Uterus (tissue), 4 donors: Measurements from ENCODE around the gene BICRAL. TPM values are rescaled to one million over a fixed set of nuclear protein-coding genes. Genes with fewer than 3 reads are reported as not detected.

Source experiments
- DNase-seq, 2 donors: peaks; one replicate each; pipeline ENCODE4 v3.0.0-alpha.2; 2019 to 2020
- H3K27ac ChIP-seq, 2 donors: fragments of 200-600 bp; sonication (generic); 1 replicate in 1 of 2; 2 replicates in 1 of 2; pipeline ENCODE4 v1.5.1; 2016 to 2018
- H3K27me3 ChIP-seq, 2 donors: fragments of 200-600 bp; sonication (generic); one replicate each; pipeline ENCODE4 v1.5.1; 2018 to 2019; ENCODE audit warnings: control low read depth in 1 of 2
- H3K36me3 ChIP-seq, 2 donors: fragments of 200-600 bp; sonication (generic); one replicate each; pipeline ENCODE4 v1.5.1; 2019; ENCODE audit warnings: control low read depth in 1 of 2
- H3K4me1 ChIP-seq, 2 donors: fragments of 200-600 bp; sonication (generic); one replicate each; pipeline ENCODE4 v1.5.1; 2018 to 2019; ENCODE audit warnings: control low read depth in 1 of 2
- H3K4me3 ChIP-seq, 2 donors: fragments of 200-600 bp; sonication (generic); 1 replicate in 1 of 2; 2 replicates in 1 of 2; pipeline ENCODE4 v1.5.1; 2018 to 2019; ENCODE audit warnings: mild to moderate bottlenecking in 1 of 2
- H3K9me3 ChIP-seq, 2 donors: fragments of 200-600 bp; sonication (generic); one replicate each; pipeline ENCODE4 v1.5.1; 2019; ENCODE audit warnings: control low read depth in 1 of 2
- POLR2A ChIP-seq, 2 donors: fragments of 450-650 bp; IDR thresholded peaks; one replicate each; pipeline ENCODE4 v1.6.1; 2016; ENCODE audit warnings: antibody characterized with exemption in 2 of 2, mild to moderate bottlenecking in 1 of 2, moderate library complexity in 1 of 2
- intact Hi-C: fragments of 100-400 bp; cut with DNase I; formaldehyde crosslinking; loops from one replicate; pipeline ENCODE4 v1.15.1; 2023; ENCODE audit warnings: low total_unique reads
- total RNA-seq, 4 donors: library from RNA; depleted of rRNA in 3 of 4; stranded (reverse); fragments of >200 nt in 3 of 4; gene quantifications; one replicate each; pipeline versions ENCODE4 v1.1.0 to v1.2.4, GENCODE V29; 2014 to 2023
- TF ChIP-seq, protein P1 (sequence below), 4 experiments: fragments of 200-600 bp in 2 of 4; fragments of 450-650 bp in 2 of 4; sonication (generic) in 2 of 4; IDR thresholded peaks; one replicate each; pipeline ENCODE4 v1.5.1; 2016 to 2019; ENCODE audit warnings: antibody characterized with exemption in 4 of 4, mild to moderate bottlenecking in 2 of 4, moderate library complexity in 1 of 4
- donor health status: DM: yes; HTN: yes; CAD: no.

Gene BICRAL
- total RNA-seq, 4 donors from 2014 or later, result 7.4 to 35.3 (median 18.2) TPM

DNA sequence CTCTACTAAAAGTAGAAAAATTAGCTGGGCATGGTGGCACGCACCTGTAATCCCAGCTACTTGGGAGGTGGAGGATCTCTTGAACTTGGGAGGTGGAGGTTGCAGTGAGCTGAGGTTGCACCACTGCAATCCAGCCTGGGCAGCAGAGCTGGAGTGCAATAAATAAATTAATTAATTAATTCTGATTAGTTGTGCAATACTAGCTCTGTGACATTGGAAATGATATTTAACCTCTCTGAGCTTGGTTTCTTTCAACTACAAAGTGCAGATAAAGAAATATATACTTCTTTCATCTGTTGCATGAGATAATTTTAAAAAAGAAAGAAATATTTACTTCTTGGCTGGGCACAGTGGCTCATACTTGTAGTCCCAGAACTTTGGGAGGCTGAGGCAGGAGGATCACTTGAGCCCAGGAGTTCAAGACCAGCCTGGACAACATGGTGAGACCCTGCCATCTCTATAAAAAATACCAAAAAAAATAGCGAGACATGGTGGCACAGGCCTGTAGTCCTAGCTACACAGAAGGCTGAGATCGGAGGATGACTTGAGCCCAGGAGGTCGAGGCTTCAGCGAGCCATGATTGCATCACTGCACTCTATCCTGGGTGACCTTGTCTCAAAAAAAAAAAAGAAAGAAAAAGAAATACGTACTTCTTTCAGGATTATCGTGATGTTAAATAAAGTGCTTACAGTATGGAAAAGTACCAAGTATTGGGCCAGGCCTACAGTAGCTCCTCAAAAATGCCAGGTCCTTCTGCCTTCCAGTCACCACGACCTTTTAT, 20.4 kb upstream of the BICRAL start:
- TF ChIP-seq POLR2A (IDR thresholded peaks at IDR 0.05), result no peak
- TF ChIP-seq, protein P1, sequence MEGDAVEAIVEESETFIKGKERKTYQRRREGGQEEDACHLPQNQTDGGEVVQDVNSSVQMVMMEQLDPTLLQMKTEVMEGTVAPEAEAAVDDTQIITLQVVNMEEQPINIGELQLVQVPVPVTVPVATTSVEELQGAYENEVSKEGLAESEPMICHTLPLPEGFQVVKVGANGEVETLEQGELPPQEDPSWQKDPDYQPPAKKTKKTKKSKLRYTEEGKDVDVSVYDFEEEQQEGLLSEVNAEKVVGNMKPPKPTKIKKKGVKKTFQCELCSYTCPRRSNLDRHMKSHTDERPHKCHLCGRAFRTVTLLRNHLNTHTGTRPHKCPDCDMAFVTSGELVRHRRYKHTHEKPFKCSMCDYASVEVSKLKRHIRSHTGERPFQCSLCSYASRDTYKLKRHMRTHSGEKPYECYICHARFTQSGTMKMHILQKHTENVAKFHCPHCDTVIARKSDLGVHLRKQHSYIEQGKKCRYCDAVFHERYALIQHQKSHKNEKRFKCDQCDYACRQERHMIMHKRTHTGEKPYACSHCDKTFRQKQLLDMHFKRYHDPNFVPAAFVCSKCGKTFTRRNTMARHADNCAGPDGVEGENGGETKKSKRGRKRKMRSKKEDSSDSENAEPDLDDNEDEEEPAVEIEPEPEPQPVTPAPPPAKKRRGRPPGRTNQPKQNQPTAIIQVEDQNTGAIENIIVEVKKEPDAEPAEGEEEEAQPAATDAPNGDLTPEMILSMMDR (IDR thresholded peaks at IDR 0.05), result no peak
- no peaks in the 10 kb centered on the region for H3K36me3 ChIP-seq
- H3K27me3 ChIP-seq, result no peaks in the 10 kb centered on the region
- H3K9me3 ChIP-seq, result no peaks in the 10 kb centered on the region
- H3K4me3 ChIP-seq, result no peak overlapping the region
- no peaks in the 10 kb centered on the region for H3K4me1 ChIP-seq
- intact Hi-C loops, result no loop called here
- no peak overlapping the region for H3K27ac ChIP-seq
- no peak for DNase-seq

DNA sequence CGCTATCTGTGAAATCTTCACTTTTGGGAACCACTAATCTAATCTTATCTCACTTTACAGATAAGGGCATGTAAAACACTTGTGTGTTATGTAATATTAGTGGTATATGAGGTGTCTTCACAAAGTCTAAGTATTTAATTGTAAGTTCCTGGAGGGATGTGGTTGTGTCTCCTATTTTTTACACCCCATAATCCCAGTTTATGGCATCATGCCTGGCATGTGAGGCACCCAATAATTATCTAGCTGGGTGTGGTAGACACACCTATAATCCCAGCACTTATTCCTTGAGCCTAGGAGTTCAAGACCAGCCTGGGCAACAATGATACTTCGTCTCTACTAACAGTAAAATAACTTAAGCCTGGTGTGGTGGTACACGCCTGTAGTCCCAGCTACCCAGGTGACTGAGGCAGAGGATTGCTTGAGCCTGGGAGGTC, 19.4 kb upstream of the BICRAL start:
- TF ChIP-seq POLR2A (IDR thresholded peaks at IDR 0.05), result no peak
- TF ChIP-seq, protein P1 (IDR thresholded peaks at IDR 0.05), result no peak
- H3K4me1 ChIP-seq, result no peaks in the 10 kb centered on the region
- intact Hi-C loops, result no loop called here
- no peaks in the 10 kb centered on the region for H3K27me3 ChIP-seq
- no peaks in the 10 kb centered on the region for H3K9me3 ChIP-seq
- no peaks in the 10 kb centered on the region for H3K36me3 ChIP-seq
- no peak overlapping the region for H3K27ac ChIP-seq
- no peak overlapping the region for H3K4me3 ChIP-seq
- DNase-seq, result no peak

- Histone ChIP-seq H3K27ac (no peak overlapping the region), H3K27me3 (no peaks in the 10 kb centered on the region), H3K9me3 (no peaks in the 10 kb centered on the region), H3K36me3 (no peaks in the 10 kb centered on the region), H3K4me3 (no peak overlapping the region), H3K4me1 (no peaks in the 10 kb centered on the region)
- DNase-seq, result no peak
- intact Hi-C loops, result no loop called here
- TF ChIP-seq, protein P1 (IDR thresholded peaks at IDR 0.05), result no peak
- no peak for TF ChIP-seq POLR2A (IDR thresholded peaks at IDR 0.05)
These were observed 18.9 kb upstream of the BICRAL start for GRCh38 chr6:42762950-42763349.

- intact Hi-C loops, result no loop called here
- DNase-seq, result no peak
- H3K36me3 ChIP-seq, result no peaks in the 10 kb centered on the region
- no peaks in the 10 kb centered on the region for H3K27me3 ChIP-seq
- TF ChIP-seq, protein P1 (IDR thresholded peaks at IDR 0.05), result no peak
- no peak for TF ChIP-seq POLR2A (IDR thresholded peaks at IDR 0.05)
- no peaks in the 10 kb centered on the region for H3K9me3 ChIP-seq
- H3K4me1 ChIP-seq, result no peaks in the 10 kb centered on the region
- H3K4me3 ChIP-seq, result no peak overlapping the region
- H3K27ac ChIP-seq, result no peak overlapping the region
These were observed 16.8 kb upstream of the BICRAL start for GRCh38 chr6:42764911-42765648.

DNA sequence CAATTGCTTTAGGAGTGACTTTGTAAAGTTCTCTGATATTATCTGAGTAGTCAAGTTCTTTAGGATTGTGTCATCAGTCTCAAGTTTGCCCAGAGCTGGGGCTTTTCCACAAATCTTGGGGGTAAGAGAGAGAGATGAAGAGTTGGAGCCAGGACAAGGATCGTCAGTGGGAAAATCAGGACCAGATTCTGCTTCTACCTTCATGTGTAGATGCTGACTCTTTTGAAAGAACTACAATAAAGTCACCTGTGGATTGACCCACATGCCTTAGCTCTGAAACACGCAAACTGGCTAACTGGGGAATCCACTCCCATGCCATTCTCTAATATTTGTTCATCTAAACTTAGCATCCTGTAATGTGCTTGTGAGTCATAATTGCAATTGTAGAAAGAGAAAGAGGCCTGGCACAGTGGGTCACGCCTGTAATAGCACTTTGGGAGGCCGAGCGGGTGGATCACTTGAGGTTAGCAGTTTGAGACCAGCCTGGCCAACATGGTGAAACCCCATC, 15.6 kb upstream of the BICRAL start:
- no peak for TF ChIP-seq POLR2A (IDR thresholded peaks at IDR 0.05)
- TF ChIP-seq, protein P1 (IDR thresholded peaks at IDR 0.05), result no peak
- Histone ChIP-seq H3K4me1 (no peaks in the 10 kb centered on the region), H3K9me3 (no peaks in the 10 kb centered on the region), H3K4me3 (no peak overlapping the region), H3K27ac (no peak overlapping the region), H3K27me3 (no peaks in the 10 kb centered on the region), H3K36me3 (no peaks in the 10 kb centered on the region)
- DNase-seq, result no peak
- intact Hi-C loops, result no loop called here
